ENCODE measurements around the gene TARS1. TPM values are rescaled to one million over a fixed set of nuclear protein-coding genes. Genes with fewer than 3 reads are reported as not detected.
A peak's percentile ranks its signal among the peaks of the same experiment; 100 is the strongest.

The TARS1 gene
- total RNA-seq, 1 experiment from 2014 or later, result 417 TPM

DNA sequence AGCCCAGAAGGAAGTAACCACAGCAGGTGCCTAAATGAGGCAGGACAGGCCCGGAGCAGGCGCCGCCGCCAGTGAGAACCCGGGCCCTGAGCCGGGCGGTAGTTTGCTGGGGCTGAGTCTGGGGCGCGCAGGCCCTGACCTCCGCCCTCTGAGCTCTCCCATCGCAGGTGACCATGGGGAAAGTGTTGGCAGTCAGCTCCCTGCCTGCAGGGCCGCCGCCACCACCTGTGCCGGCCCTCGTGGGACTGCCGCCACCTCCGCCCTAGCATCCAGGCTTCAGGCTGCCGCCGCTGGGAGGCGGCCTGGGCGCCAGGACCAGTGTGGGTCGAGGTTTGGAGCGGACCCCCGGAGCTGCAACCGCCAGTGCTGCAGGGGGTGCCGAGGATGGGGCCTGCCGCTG is 61.1 kb downstream of the TARS1 start:
- no peak overlapping the region for H4K5ac ChIP-seq (ENCODE audit: insufficient read length, low read depth, low read length)
- H3K79me2 ChIP-seq (ENCODE audit: insufficient read depth, low read length), result no peaks in the 10 kb centered on the region
- H3K23ac ChIP-seq (ENCODE audit: insufficient read length, low read depth, low read length), result no peak overlapping the region
- no peaks in the 10 kb centered on the region for H4K20me1 ChIP-seq (ENCODE audit: control insufficient read depth, insufficient read depth, insufficient read length)
- Mint-ChIP-seq H3K9me3 (peaks cover 0 to 2% of the 10 kb centered on the region in 2 experiments; a peak in 1 of 5 replicates), H3K27me3 (ENCODE audit: low read depth) (no peaks in the 10 kb centered on the region), H3K4me3 (no peak overlapping the region), H3K4me1 (peaks cover 0 to 5% of the 10 kb centered on the region in 2 experiments; a peak in 1 of 4 replicates), H3K27ac (no peak overlapping the region), H3K36me3 (ENCODE audit: insufficient read depth in 1 of 3, low read depth in 3 of 3) (no peaks in the 10 kb centered on the region)
- peak; percentile 53 for DNase-seq
- H3K9me3 ChIP-seq (ENCODE audit: control insufficient read depth, low read depth, low read length), result no peaks in the 10 kb centered on the region
- H2BK12ac ChIP-seq (ENCODE audit: insufficient read length, low read depth, low read length), result no peak overlapping the region
- no peaks in the 10 kb centered on the region for H3K4me1 ChIP-seq (ENCODE audit: insufficient read depth, low read length)
- no peak overlapping the region for H3K18ac ChIP-seq (ENCODE audit: insufficient read length, low read depth, low read length)
- no peak overlapping the region for H2AK5ac ChIP-seq (ENCODE audit: insufficient read length, low read length)
- no peak overlapping the region for H2BK20ac ChIP-seq (ENCODE audit: low read depth, low read length, poor library complexity, severe bottlenecking)
- H2BK15ac ChIP-seq (ENCODE audit: low read depth, low read length), result no peak overlapping the region
- H3K27me3 ChIP-seq (ENCODE audit: insufficient read depth, low read length), result no peaks in the 10 kb centered on the region
- H2BK120ac ChIP-seq (ENCODE audit: low read depth, low read length, poor library complexity, severe bottlenecking), result no peak overlapping the region
- no CpG with 5 or more reads among the region's 27 CpGs for WGBS (ENCODE audit: extremely low coverage, insufficient read length, low lambda C conversion rate)
- TF ChIP-seq, protein P1, sequence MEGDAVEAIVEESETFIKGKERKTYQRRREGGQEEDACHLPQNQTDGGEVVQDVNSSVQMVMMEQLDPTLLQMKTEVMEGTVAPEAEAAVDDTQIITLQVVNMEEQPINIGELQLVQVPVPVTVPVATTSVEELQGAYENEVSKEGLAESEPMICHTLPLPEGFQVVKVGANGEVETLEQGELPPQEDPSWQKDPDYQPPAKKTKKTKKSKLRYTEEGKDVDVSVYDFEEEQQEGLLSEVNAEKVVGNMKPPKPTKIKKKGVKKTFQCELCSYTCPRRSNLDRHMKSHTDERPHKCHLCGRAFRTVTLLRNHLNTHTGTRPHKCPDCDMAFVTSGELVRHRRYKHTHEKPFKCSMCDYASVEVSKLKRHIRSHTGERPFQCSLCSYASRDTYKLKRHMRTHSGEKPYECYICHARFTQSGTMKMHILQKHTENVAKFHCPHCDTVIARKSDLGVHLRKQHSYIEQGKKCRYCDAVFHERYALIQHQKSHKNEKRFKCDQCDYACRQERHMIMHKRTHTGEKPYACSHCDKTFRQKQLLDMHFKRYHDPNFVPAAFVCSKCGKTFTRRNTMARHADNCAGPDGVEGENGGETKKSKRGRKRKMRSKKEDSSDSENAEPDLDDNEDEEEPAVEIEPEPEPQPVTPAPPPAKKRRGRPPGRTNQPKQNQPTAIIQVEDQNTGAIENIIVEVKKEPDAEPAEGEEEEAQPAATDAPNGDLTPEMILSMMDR (conservative IDR thresholded peaks at IDR 0.05), result no peak
- H4K91ac ChIP-seq (ENCODE audit: insufficient read length, low read depth, low read length), result no peak overlapping the region
- H3K9ac ChIP-seq (ENCODE audit: extremely low read depth, insufficient read length, low read length), result no peak overlapping the region
- no peaks in the 10 kb centered on the region for H3K23me2 ChIP-seq (ENCODE audit: insufficient read length, low read depth, low read length, poor library complexity, severe bottlenecking)
- H4K8ac ChIP-seq (replicated peaks; ENCODE audit: insufficient read length, low read depth, low read length), result no peak overlapping the region
- H3K4me2 ChIP-seq (ENCODE audit: insufficient read depth, insufficient read length, low read length), result no peak overlapping the region
- no peak overlapping the region for H3K4ac ChIP-seq (ENCODE audit: low read depth, low read length)
- no peak overlapping the region for H3T11ph ChIP-seq (ENCODE audit: low read length)
- no peak overlapping the region for H3K27ac ChIP-seq (ENCODE audit: insufficient read length, low read depth, low read length)
- H3K14ac ChIP-seq (ENCODE audit: insufficient read depth, low read length), result no peak overlapping the region
- H2BK5ac ChIP-seq (ENCODE audit: insufficient read length, low read length), result no peak overlapping the region
- H3K56ac ChIP-seq (ENCODE audit: insufficient read length, low read depth, low read length), result no peak overlapping the region
- H2AFZ ChIP-seq (ENCODE audit: low read length), result no peak overlapping the region
- H3K79me1 ChIP-seq (ENCODE audit: insufficient read depth, low read depth, low read length, poor library complexity, severe bottlenecking), result no peaks in the 10 kb centered on the region
